Cardiac fibroblast (primary cell): ENCODE measurements around the gene STK16.
"Not testable (repeated sequence)": the region's sequence is repeated elsewhere in the genome, so short reads cannot be mapped to it uniquely, and the experiment has no call there.

Experiments used
- DNase-seq, 2 donors: peaks; one replicate each; pipeline versions ENCODE4 v3.0.0 to v3.0.0-alpha.2; 2010; ENCODE audit warnings: low read depth in 2 of 2
- H3K4me3 ChIP-seq, 2 donors: replicated peaks in 1 of 2; 1 replicate in 1 of 2; 2 replicates in 1 of 2; pipeline ENCODE4 v1.5.1; 2011; ENCODE audit warnings: low read depth in 2 of 2, low read length in 2 of 2, mild to moderate bottlenecking in 2 of 2, moderate library complexity in 1 of 2
- TF ChIP-seq, protein P1 (sequence below): IDR thresholded peaks from one replicate; pipeline ENCODE4 v1.5.1; 2011; ENCODE audit warnings: low read depth, mild to moderate bottlenecking, low read length, inconsistent platforms

STK16 gene

DNA sequence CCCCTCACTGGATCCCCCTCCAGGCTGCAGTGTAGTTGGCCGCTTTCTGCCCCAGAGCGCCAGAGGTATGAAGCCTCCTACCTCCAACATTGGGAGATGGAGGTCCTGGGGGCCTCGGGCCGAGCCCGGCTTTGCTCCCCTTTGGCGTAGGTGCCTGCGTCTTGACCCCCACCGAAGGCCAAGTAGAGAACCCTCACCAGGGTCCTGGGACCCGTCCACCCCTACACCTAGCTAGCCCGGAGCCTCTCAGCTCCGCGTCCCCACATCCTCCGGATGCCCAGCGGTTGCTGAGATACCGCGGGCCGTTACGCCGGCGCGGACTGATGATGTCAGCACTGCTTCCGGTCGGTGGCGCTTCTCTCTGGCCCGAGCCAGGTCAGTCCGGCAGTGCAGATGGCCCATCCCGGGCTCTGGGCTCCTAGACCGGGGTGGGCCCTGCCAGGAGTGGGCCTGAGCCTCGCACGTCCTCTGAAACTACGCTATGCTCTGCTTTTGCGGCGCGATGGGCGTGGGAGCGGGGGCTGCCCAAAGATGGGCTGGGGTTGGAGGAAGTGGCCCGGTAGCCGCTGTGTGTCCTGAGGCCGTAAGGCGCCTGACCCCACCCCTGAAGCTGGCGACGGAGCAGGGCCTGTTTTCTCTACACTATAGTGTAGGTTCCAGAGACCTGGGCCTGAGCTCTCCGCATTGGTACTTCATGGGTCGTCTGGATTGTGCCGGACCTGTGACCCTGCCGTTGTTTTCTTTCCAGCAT is at the start of gene STK16, which contains the start of gene GLB1L:
STK16 (plus strand) TSS at position 332 of the 751 bp plus-strand sequence. CDS start 521 bp downstream, outside the sequence.
GLB1L (minus strand) TSS at position 297 of the 751 bp plus-strand sequence. CDS start 1,871 bp downstream, outside the sequence.
- peak within 1 kb of the TSS; percentile 90 to 95 for H3K4me3 ChIP-seq
- TF ChIP-seq, protein P1, sequence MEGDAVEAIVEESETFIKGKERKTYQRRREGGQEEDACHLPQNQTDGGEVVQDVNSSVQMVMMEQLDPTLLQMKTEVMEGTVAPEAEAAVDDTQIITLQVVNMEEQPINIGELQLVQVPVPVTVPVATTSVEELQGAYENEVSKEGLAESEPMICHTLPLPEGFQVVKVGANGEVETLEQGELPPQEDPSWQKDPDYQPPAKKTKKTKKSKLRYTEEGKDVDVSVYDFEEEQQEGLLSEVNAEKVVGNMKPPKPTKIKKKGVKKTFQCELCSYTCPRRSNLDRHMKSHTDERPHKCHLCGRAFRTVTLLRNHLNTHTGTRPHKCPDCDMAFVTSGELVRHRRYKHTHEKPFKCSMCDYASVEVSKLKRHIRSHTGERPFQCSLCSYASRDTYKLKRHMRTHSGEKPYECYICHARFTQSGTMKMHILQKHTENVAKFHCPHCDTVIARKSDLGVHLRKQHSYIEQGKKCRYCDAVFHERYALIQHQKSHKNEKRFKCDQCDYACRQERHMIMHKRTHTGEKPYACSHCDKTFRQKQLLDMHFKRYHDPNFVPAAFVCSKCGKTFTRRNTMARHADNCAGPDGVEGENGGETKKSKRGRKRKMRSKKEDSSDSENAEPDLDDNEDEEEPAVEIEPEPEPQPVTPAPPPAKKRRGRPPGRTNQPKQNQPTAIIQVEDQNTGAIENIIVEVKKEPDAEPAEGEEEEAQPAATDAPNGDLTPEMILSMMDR, result no peak

DNA sequence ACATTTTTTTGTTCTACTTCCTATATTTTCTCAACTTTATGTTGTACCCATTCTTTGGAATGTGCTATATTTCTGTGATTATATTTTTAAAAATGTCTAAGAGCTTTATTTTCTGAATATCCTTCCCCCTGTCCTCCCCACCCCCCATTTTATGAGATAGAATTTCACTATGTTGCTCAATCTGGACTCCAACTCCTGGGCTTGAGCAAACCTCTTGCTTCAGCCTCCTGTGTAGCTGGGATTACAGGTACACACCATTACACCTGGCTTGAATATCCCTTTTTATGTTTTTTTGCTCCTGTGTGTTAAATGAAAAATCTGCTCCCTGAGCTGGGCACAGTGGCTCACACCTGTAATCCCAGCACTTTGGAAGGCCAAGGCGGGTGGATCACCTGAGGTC is 47.9 kb upstream of the STK16 start:
- no peak overlapping the region for H3K4me3 ChIP-seq
- TF ChIP-seq, protein P1, result no peak
- no peak for DNase-seq

More for the DNA sequence above, at the start of gene STK16, which contains the start of gene GLB1L:
- DNase-seq, result peak; percentile 95 to 96

GRCh38 chr2:219198974-219199373 is 46.3 kb upstream of the STK16 start:
- H3K4me3 ChIP-seq, result no peak overlapping the region
- TF ChIP-seq, protein P1, result no peak
- DNase-seq, result no peak

- TF ChIP-seq, protein P1, result no peak
- H3K4me3 ChIP-seq, result no peak overlapping the region
- DNase-seq, result no peak
Observed at GRCh38 chr2:219199470-219200211, 45.6 kb upstream of the STK16 start.

DNA sequence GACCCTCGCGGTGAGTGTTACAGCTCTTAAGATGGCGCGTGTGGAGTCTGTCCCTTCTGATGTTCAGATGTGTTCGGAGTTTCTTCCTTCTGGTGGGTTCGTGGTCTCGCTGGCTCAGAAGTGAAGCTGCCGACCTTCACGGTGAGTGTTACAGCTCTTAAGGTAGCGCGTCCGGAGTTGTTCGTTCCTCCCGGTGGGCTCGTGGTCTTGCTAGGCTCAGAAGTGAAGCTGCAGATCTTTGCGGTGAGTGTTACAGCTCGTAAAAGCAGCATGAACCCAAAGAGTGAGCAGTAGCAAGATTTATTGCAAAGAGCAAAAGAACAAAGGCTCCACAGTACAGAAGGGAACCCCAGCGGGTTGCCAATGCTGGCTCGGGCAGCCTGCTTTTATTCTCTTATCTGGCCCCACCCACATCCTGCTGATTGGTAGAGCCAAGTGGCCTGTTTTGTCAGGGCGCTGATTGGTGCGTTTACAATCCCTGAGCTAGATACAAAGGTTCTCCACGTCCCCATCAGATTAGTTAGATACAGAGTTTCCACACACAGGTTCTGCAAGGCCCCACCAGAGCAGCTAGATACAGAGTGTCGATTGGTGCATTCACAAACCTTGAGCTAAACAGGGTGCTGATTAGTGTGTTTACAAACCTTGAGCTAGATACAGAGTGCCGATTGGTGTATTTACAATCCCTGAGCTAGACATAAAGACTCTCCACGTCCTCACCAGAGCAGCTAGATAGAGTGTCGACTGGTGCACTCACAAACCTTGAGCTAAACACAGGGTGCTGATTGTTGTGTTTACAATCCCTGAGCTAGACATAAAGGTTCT is 44.6 kb upstream of the STK16 start:
- not testable (repeated sequence) for DNase-seq, H3K4me3 ChIP-seq

GRCh38 chr2:219201331-219201730 is 43.9 kb upstream of the STK16 start:
- H3K4me3 ChIP-seq, DNase-seq: not testable (repeated sequence)

- no peak overlapping the region for H3K4me3 ChIP-seq
- TF ChIP-seq, protein P1, result no peak
Observed at GRCh38 chr2:219204425-219205164, 40.7 kb upstream of the STK16 start.

More at GRCh38 chr2:219204425-219205164, 40.7 kb upstream of the STK16 start:
- no peak for DNase-seq
